DOHH2 (cell line): ENCODE data around the gene INSM2.

ENCODE experiments used
- CTCF ChIP-seq: fragments of 200-600 bp; sonication (generic); IDR thresholded peaks from one replicate; pipeline ENCODE4 v1.5.1; 2014; ENCODE audit warnings: antibody characterized with exemption, mild to moderate bottlenecking, low read depth, low read length; ENCODE audit not compliant: poor library complexity, severe bottlenecking
- EZH2phosphoT487 ChIP-seq: fragments of 200-600 bp; sonication (generic); IDR thresholded peaks from 2 replicates; pipeline ENCODE4 v1.6.1; 2017; ENCODE audit warnings: borderline replicate concordance, mild to moderate bottlenecking, antibody characterized with exemption, low read length, moderate library complexity, mixed read lengths

- TF ChIP-seq CTCF (no peak), EZH2phosphoT487 (no peak)
Observed at GRCh38 chr14:35573911-35574310, 39.9 kb downstream of the INSM2 start.
